SHP77 (cell line): ENCODE results near the gene PPP2R1B.

Experiments used
- DNase-seq, 2 experiments: peaks; one replicate each; lab custom pipeline; 2025; lab: John Stamatoyannopoulos, UW

Gene PPP2R1B

GRCh38 chr11:111748035-111748804, 18.0 kb downstream of the PPP2R1B start:
- DNase-seq: no peak

- no peak for DNase-seq
Observed at GRCh38 chr11:111745719-111746504, 20.3 kb downstream of the PPP2R1B start.

GRCh38 chr11:111743700-111744099, 22.5 kb downstream of the PPP2R1B start:
- no peak for DNase-seq

- no peak for DNase-seq
Observed at GRCh38 chr11:111741751-111742150, 24.4 kb downstream of the PPP2R1B start.

- DNase-seq: no peak
Observed at GRCh38 chr11:111739299-111739698, 26.9 kb downstream of the PPP2R1B start.

- DNase-seq: no peak
Observed at GRCh38 chr11:111737444-111738210, 28.6 kb downstream of the PPP2R1B start.

GRCh38 chr11:111736621-111737443, 29.4 kb downstream of the PPP2R1B start:
- DNase-seq: no peak

GRCh38 chr11:111736181-111736590, 30.0 kb downstream of the PPP2R1B start:
- DNase-seq: no peak

- peak; percentile 90 to 93 for DNase-seq
Observed at GRCh38 chr11:111735262-111736116, 30.7 kb downstream of the PPP2R1B start.

- DNase-seq: no peak
Observed at GRCh38 chr11:111734954-111735261, 31.3 kb downstream of the PPP2R1B start.

- no peak for DNase-seq
Observed at GRCh38 chr11:111734101-111734953, 31.9 kb downstream of the PPP2R1B start.

GRCh38 chr11:111733611-111734088, 32.5 kb downstream of the PPP2R1B start:
- peak in 1 of 2 experiments; percentile 28 for DNase-seq

GRCh38 chr11:111733016-111733415, 33.2 kb downstream of the PPP2R1B start:
- no peak for DNase-seq

- DNase-seq: no peak
Observed at GRCh38 chr11:111731821-111732220, 34.4 kb downstream of the PPP2R1B start.

- peak; percentile 91 to 94 for DNase-seq
Observed at GRCh38 chr11:111730871-111731591, 35.2 kb downstream of the PPP2R1B start.

- DNase-seq: no peak
Observed at GRCh38 chr11:111729831-111730311, 36.3 kb downstream of the PPP2R1B start.

- DNase-seq: peak; percentile 83 to 85
Observed at GRCh38 chr11:111729071-111729830, 36.9 kb downstream of the PPP2R1B start.

GRCh38 chr11:111727431-111727830, 38.8 kb downstream of the PPP2R1B start:
- no peak for DNase-seq
